Heart right ventricle (tissue), 16 donors: ENCODE measurements around the gene KCNH8. TPM values are rescaled to one million over a fixed set of nuclear protein-coding genes. Genes with fewer than 3 reads are reported as not detected.
A peak's percentile ranks its signal among the peaks of the same experiment; 100 is the strongest.

Experiments used
- ATAC-seq, 8 donors: fragments of 200-7000 bp; cut with Tn5 transposase; one replicate each; pipeline ENCODE4 v1.9.1; 2020; ENCODE audit warnings: mild to moderate bottlenecking in 8 of 8, moderate library complexity in 8 of 8, moderate number of reproducible peaks in 1 of 8
- DNase-seq, 2 donors: peaks; one replicate each; pipeline ENCODE4 v3.0.0-alpha.2; 2020
- H3K27ac ChIP-seq, 10 donors: fragments of 200-600 bp; sonication (generic) in 2 of 10; one replicate each; pipeline versions ENCODE4 v1.5.0 to v1.8.0; 2020 to 2022; ENCODE audit warnings: mild to moderate bottlenecking in 3 of 10
- H3K27me3 ChIP-seq, 7 donors: fragments of 200-600 bp; one replicate each; pipeline ENCODE4 v1.8.0; 2021 to 2022; ENCODE audit warnings: mild to moderate bottlenecking in 2 of 7
- H3K36me3 ChIP-seq, 9 donors: fragments of 200-600 bp; sonication (generic) in 1 of 9; one replicate each; pipeline versions ENCODE4 v1.5.0 to v1.8.0; 2020 to 2022; ENCODE audit warnings: mild to moderate bottlenecking in 2 of 9
- H3K4me1 ChIP-seq, 9 donors: fragments of 200-600 bp; sonication (generic) in 1 of 9; one replicate each; pipeline versions ENCODE4 v1.5.0 to v1.8.0; 2020 to 2022; ENCODE audit warnings: mild to moderate bottlenecking in 4 of 9
- H3K4me3 ChIP-seq, 10 donors: fragments of 200-600 bp; sonication (generic) in 2 of 10; one replicate each; pipeline versions ENCODE4 v1.5.0 to v1.8.0; 2020 to 2022; ENCODE audit warnings: mild to moderate bottlenecking in 7 of 10, moderate library complexity in 2 of 10
- H3K9me3 ChIP-seq, 11 donors: fragments of 200-600 bp in 10 of 11; sonication (generic) in 2 of 11; one replicate each; pipeline versions ENCODE4 v1.5.0 to v1.8.0; 2013 to 2022; ENCODE audit warnings: mild to moderate bottlenecking in 2 of 11, control low read depth in 1 of 11, moderate library complexity in 1 of 11
- whole genome bisulfite sequencing, 2 donors: extraction: QIAGEN DNeasy Blood & Tissue Kit; methylation state at CpG; one replicate each; pipeline ENCODE4 v1.1.7; 2013; ENCODE audit warnings: inconsistent platforms in 1 of 2; 5-methylcytosine and 5-hydroxymethylcytosine counted together
- intact Hi-C, 10 donors: fragments of 100-400 bp; cut with DNase I; formaldehyde crosslinking; loops; one replicate each; pipeline versions ENCODE4 v1.11.1 to v1.14.2; 2022
- polyA plus RNA-seq, 2 donors: library from polyadenylated mRNA; stranded (reverse); fragments of 200-250 nt; gene quantifications; one replicate each; pipeline ENCODE4 v1.2.3, GENCODE V29; 2013
- total RNA-seq, 10 donors: library from RNA; stranded (reverse); fragmentation: NEBNext Ultra II Directional in 3 of 10; extraction: Animal tissue kit (Norgen Biotek cat#: 25700) in 3 of 10; gene quantifications; one replicate each; pipeline versions ENCODE4 v1.2.1 to v1.2.4, GENCODE V29; 2021 to 2023
- TF ChIP-seq, protein P1 (sequence below), 9 donors: fragments of 200-600 bp; sonication (generic) in 2 of 9; IDR thresholded peaks; one replicate each; pipeline versions ENCODE4 v1.5.0 to v1.8.0; 2021 to 2022; ENCODE audit warnings: antibody characterized with exemption in 9 of 9, mild to moderate bottlenecking in 5 of 9, moderate library complexity in 1 of 9
- donor health status: Arrhythmogenic right ventricular cardiomyopathy.
- donor health status: ischemic (EF 13 %, LVEDD 7.1; RV severe dilation, severe dysfunction).
- donor health status: healthy with polysubstance abuse.
- donor health status: DM: no; HTN: yes; CAD: no.
- donor health status: DM: no; HTN: no; CAD: no.
- donor health status: ischemic (EF 25% LVEDD 6.9; RV normal size, moderate dysfunction).
- donor health status: ischemic (EF 25% LVEDD 5.7; RV mildly dilated, moderate dysfunction).
- donor health status: healthy.
- donor health status: DM: yes; HTN: yes; CAD: no.
- donor health status: Ischemic cardiomyopathy.
- donor health status: ischemic (EF 35%, LVEDD 5.7; RV mildly dilated, moderate dysfunction).
- donor health status: nonischemic (EF 11% LVEDD 7.7; RV severe dilation, severe dysfunction).
- donor health status: DM: yes; HTN: yes; CAD: no.
- donor health status: PGD.
- donor health status: ischemic (EF 29% LVEDD 5.4; RV normal size, mild dysfunction).
- donor health status: nonischemic (EF 23%, LVEDD 6.1; RV moderate dilation, normal function).

Gene KCNH8
- total and polyA plus RNA-seq, 12 donors, result 0.03 to 0.50 (median 0.10) TPM; not detected in 3

DNA sequence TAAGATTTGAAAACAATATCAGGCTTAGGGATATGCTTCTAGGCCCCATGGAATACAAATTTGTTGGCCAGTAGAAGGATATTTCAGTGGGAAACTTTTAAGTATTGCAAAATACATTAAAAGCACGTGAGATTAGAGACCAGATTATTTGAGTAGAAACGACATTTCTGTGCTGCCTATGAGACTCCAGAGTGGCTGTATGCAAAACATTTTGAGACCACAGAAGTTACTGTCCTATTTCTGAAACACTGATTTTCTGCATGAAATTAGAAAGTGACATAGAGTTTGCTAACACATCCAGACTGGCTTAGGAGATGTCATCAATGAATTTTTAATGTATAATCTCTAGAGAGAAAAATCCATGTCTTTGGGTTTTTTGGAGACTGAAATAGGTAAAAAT is 99.8 kb downstream of the KCNH8 start:
- DNase-seq (no peak), ATAC-seq (no peak)
- Histone ChIP-seq H3K4me3 (no peak overlapping the region), H3K9me3 (peaks cover 0 to 17% (median 6%) of the 10 kb centered on the region in 11 donors), H3K4me1 (no peaks in the 10 kb centered on the region), H3K27me3 (no peaks in the 10 kb centered on the region), H3K36me3 (no peaks in the 10 kb centered on the region), H3K27ac (no peak overlapping the region)
- intact Hi-C loops, result no loop called here
- 51 to 59% methylated on average over 2 of the region's 2 CpGs for WGBS, 2 donors
- TF ChIP-seq, protein P1, sequence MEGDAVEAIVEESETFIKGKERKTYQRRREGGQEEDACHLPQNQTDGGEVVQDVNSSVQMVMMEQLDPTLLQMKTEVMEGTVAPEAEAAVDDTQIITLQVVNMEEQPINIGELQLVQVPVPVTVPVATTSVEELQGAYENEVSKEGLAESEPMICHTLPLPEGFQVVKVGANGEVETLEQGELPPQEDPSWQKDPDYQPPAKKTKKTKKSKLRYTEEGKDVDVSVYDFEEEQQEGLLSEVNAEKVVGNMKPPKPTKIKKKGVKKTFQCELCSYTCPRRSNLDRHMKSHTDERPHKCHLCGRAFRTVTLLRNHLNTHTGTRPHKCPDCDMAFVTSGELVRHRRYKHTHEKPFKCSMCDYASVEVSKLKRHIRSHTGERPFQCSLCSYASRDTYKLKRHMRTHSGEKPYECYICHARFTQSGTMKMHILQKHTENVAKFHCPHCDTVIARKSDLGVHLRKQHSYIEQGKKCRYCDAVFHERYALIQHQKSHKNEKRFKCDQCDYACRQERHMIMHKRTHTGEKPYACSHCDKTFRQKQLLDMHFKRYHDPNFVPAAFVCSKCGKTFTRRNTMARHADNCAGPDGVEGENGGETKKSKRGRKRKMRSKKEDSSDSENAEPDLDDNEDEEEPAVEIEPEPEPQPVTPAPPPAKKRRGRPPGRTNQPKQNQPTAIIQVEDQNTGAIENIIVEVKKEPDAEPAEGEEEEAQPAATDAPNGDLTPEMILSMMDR (IDR thresholded peaks at IDR 0.05), result no peak

DNA sequence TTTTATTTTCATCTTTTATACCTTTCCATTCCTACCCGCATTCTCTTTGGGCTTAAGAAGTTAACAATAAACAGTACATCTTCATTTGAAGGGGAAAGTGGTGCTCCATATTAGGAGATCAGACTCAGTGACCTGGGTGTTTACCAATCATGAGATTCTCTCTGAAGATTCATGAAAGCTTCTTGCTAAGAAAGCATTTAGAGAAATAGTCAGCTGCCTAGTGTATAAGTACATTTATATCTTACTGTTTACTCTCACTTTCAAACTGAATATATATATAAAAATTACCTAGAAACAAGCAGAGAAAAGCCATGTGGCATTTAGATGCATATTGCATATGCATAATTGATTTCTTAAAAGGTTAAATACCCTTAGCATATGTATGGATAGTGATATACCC is 100.5 kb downstream of the KCNH8 start:
- Histone ChIP-seq H3K27me3 (no peaks in the 10 kb centered on the region), H3K4me1 (no peaks in the 10 kb centered on the region), H3K36me3 (no peaks in the 10 kb centered on the region), H3K27ac (no peak overlapping the region), H3K4me3 (no peak overlapping the region), H3K9me3 (peaks cover 0 to 17% (median 6%) of the 10 kb centered on the region in 11 donors)
- ATAC-seq (no peak), DNase-seq (no peak)
- TF ChIP-seq, protein P1 (IDR thresholded peaks at IDR 0.05), result no peak
- intact Hi-C loops, result no loop called here
- WGBS, 2 donors, result 82 to 85% methylated on average over 1 of the region's 1 CpG

DNA sequence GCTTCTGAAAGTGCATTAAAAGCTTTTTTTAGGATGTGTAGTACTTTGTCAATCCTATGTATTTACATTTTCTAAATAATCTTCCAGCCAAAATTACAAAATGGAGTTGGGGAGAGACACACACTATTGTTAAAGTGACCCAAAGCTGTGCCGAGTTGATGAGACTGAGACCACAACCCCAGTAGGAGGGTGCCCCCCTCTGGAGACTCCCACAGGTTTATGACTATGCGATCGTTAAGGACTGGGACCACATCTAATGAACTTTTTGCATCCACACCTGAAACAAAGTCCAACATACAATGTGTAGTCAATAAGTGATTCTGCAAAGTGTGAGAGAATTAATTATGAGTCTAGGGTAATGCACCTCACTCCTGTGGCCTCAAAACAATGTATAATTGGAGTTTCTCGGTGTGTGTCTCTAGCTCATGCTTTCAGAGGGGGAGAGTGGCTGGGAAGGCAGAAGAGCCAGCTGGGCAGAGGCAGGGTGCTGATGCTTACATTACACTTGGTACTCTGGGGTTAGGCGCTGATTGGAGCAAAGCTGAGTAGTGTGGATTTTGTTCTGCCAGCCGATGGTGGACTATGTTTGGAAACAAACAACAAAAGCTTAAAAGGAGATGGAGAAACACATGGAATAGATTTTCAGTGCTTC is 102.8 kb downstream of the KCNH8 start:
- no peak for ATAC-seq
- H3K27me3 ChIP-seq, result no peaks in the 10 kb centered on the region
- TF ChIP-seq, protein P1 (IDR thresholded peaks at IDR 0.05), result peak in 1 of 9 donors; percentile 20
- WGBS, 2 donors, result 61 to 68% methylated on average over 6 of the region's 6 CpGs
- H3K36me3 ChIP-seq, result no peaks in the 10 kb centered on the region
- H3K9me3 ChIP-seq, result peaks cover 0 to 14% (median 4%) of the 10 kb centered on the region in 11 donors
- H3K4me3 ChIP-seq, result no peak overlapping the region
- H3K4me1 ChIP-seq, result no peaks in the 10 kb centered on the region
- no peak overlapping the region for H3K27ac ChIP-seq
- DNase-seq, result no peak
- intact Hi-C loops, result no loop called here

DNA sequence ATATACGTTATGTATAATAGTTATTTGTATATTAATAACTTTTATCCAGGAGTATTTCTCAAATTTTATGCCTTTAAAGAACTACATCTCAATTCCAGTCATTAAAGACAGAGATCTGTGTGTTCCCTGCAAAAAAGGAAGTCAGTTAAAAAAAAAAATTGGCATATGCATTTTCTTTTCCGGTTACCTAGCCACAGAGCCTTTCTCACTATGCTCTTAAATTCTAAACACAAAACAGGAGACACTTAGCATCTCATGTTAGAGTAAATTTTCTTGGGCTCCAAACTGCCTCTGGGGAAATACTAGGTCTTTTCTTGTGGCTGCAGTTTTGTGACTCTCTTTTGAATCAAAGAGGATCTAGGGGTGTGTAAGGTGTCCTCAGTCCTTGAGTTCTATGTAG is 105.9 kb downstream of the KCNH8 start:
- 66 to 67% methylated on average over 2 of the region's 2 CpGs for WGBS, 2 donors
- no peak for ATAC-seq
- TF ChIP-seq, protein P1 (IDR thresholded peaks at IDR 0.05), result no peak

More for the DNA sequence above, 105.9 kb downstream of the KCNH8 start:
- H3K27me3 ChIP-seq, result no peaks in the 10 kb centered on the region
- no peak for DNase-seq
- H3K27ac ChIP-seq, result no peak overlapping the region
- H3K4me3 ChIP-seq, result no peak overlapping the region
- intact Hi-C loops, result no loop called here
- H3K4me1 ChIP-seq, result no peaks in the 10 kb centered on the region
- H3K36me3 ChIP-seq, result no peaks in the 10 kb centered on the region
- peaks cover 0 to 19% (median 7%) of the 10 kb centered on the region in 11 donors for H3K9me3 ChIP-seq
